Measurements from ENCODE around the gene NOLC1.

GRCh38 chr10:102147561-102147960 lies 4.6 kb upstream of the NOLC1 start:
- TF ChIP-seq EP300 (IDR thresholded peaks at IDR 0.05; ENCODE audit: borderline replicate concordance) (no peak), NFIC (IDR thresholded peaks at IDR 0.05) (no peak), RAD21 (IDR thresholded peaks at IDR 0.05; ENCODE audit: low read depth) (no peak), CREB1 (IDR thresholded peaks at IDR 0.05; ENCODE audit: low read depth) (no peak), FOXM1 (IDR thresholded peaks at IDR 0.05; ENCODE audit: borderline replicate concordance, low read depth) (no peak), CEBPB (IDR thresholded peaks at IDR 0.05) (no peak), EGR1 (IDR thresholded peaks at IDR 0.05) (no peak), TEAD4 (IDR thresholded peaks at IDR 0.05) (no peak), REST (IDR thresholded peaks at IDR 0.05; ENCODE audit: low read depth) (no peak), TAF1 (IDR thresholded peaks at IDR 0.05; ENCODE audit: low read depth) (no peak)

All from Ishikawa (cell line).